Left colon (tissue), 2 donors: Measurements from ENCODE around the gene RIMS1. TPM values are rescaled to one million over a fixed set of nuclear protein-coding genes. Genes with fewer than 3 reads are reported as not detected.
A peak's percentile ranks its signal among the peaks of the same experiment; 100 is the strongest.

ENCODE experiments used
- ATAC-seq: fragments of 200-7000 bp; cut with Tn5 transposase; one replicate; pipeline ENCODE4 v1.9.1; 2020; ENCODE audit warnings: mild to moderate bottlenecking, moderate library complexity
- DNase-seq, 2 donors: peaks; one replicate each; pipeline ENCODE4 v3.0.0-alpha.2; 2020
- intact Hi-C, 2 donors: fragments of 100-400 bp; cut with DNase I in 1 of 2; cut with micrococcal nuclease in 1 of 2; formaldehyde crosslinking; loops; one replicate each; pipeline versions ENCODE4 v1.11.2 to v1.14.0; 2022; cut with DNase I, micrococcal nuclease
- total RNA-seq, 2 donors: library from RNA; stranded (reverse); fragmentation: NEBNext Ultra II Directional; extraction: Animal tissue kit (Norgen Biotek cat#: 25700); gene quantifications; one replicate each; pipeline ENCODE4 v1.2.1, GENCODE V29; 2021
- donor health status: DM: no; HTN: no; CAD: no.
- donor health status: DM: yes; HTN: yes; CAD: no.

Gene RIMS1
- total RNA-seq, 2 donors from 2014 or later = 0.28 to 0.43 TPM

- no peak for DNase-seq
- no peak for ATAC-seq
- intact Hi-C loops = loop anchor here in 1 of 2 donors (10.0 kb wide), 1 partner anchor 546 kb away; no protein-coding TSS in a partner anchor
Observed at GRCh38 chr6:72080260-72080941, 194.1 kb downstream of the RIMS1 start.

DNA sequence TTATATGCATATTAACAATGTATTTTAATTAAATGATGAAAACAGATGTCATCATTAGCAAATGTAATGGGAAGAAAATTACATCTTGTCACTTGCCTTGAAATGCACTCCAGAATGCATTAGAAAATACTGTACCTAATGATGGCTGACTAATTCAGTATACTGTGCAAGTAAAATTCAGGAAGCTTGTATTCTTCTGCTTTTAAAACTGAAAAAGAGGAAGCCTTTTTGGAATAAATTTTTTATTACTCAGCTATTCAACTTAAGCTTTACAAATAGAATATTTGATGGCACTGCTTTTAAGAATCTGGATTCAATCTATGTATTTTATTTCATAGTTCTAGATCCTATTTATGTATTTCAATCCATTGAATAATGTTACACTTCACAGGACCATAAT, 195.5 kb downstream of the RIMS1 start:
- ATAC-seq = no peak
- DNase-seq = no peak
- intact Hi-C loops = loop anchor here in 1 of 2 donors (10.0 kb wide), 1 partner anchor 547 kb away; no protein-coding TSS in a partner anchor

- intact Hi-C loops = loop anchor here in 1 of 2 donors (10.0 kb wide), 1 partner anchor 549 kb away; no protein-coding TSS in a partner anchor
- DNase-seq (no peak), ATAC-seq (no peak)
Observed at GRCh38 chr6:72083976-72084375, 197.6 kb downstream of the RIMS1 start.

DNA sequence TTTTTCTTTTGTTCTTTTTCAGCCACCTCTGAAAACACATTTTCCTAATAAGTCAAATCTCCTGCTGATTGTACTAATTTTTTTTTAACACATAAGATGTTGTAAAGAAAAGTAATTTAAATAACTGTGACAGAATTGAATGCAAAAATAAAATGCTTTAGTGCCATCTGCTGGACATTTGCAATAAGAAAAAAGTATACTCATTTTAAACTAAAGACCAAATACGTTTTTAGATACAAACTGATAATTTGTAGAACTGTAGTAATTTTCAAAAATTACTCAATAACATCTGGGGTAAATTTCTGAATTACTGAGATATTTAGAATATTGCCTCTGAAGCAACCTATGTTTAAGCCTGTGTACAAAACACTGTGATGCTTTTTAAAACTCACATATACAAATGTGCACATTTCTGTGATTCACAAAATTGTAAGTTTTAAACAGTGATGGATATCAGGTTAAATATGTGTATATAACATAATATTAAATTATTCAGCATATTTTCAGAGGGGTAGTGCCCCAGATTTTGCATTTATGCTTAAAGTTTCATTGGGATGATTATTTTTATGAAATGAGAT, 198.7 kb downstream of the RIMS1 start:
- intact Hi-C loops = loop anchor here in 1 of 2 donors (10.0 kb wide), 1 partner anchor 550 kb away; no protein-coding TSS in a partner anchor
- DNase-seq = no peak
- no peak for ATAC-seq

GRCh38 chr6:72094506-72094905, 208.2 kb downstream of the RIMS1 start:
- ATAC-seq = no peak
- DNase-seq = no peak
- intact Hi-C loops = no loop called here

DNA sequence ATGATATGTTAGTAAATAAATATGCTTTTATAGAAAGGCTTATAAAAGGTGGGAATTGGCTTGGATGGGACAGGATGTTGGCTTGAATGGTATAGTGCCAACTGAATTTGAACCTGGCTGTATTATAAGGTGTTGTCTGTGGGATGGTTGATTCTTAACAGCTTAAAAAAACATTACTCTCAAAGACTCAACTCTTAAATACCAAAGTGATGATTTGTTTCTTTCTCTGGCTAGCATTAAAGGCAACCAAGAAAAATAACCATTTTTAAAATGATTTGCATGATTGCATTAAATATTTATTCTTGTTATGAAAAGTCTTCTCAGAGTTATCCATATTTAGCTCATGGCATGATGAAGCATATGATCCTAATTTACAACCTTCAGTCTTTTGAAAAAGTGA, 216.2 kb downstream of the RIMS1 start:
- DNase-seq = no peak
- ATAC-seq = no peak
- intact Hi-C loops = no loop called here

- DNase-seq = no peak
- intact Hi-C loops = no loop called here
- no peak for ATAC-seq
Observed at GRCh38 chr6:72111611-72112010, 225.3 kb downstream of the RIMS1 start.

DNA sequence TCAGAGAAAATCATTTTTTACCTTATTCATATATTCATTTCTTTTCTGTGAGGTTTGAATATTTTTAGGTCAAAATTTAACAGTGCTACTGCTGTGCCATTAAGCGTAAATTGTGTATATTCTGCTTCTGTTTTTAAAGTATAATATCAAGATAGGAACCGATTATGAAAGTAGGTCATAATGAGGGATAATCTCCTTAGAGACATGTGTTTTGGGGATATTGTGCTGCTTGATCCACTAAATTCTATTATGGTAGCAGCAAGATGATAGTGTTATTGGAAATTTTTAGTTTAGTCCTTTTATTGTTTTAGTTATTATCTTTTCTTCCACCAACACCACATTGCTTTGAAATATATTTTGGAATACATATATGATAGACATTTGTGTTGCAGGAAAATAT, 244.0 kb downstream of the RIMS1 start:
- DNase-seq (no peak), ATAC-seq (no peak)
- intact Hi-C loops = no loop called here

GRCh38 chr6:72132427-72132826, 246.1 kb downstream of the RIMS1 start:
- no peak for DNase-seq
- ATAC-seq = no peak
- intact Hi-C loops = no loop called here

- DNase-seq (no peak), ATAC-seq (no peak)
- intact Hi-C loops = no loop called here
Observed at GRCh38 chr6:72132851-72133250, 246.5 kb downstream of the RIMS1 start.

DNA sequence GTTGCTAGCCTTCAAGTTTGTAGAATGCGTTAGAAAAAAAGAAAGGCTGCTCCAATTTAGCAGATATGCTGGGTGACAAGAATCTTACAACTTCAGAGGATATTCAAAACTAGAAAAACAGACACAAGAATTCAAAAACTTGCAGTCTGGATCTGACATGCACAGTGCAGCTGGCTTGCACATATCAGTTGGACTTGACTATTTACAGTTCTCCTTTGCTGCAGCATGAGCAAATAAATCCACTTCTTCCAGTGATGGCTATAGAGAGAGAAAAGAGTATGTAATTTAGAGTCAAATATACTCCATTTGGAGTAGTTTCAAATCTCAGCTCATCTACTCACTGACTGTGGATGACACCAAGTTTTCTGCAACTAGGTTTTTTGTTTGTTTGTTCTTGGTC, 247.0 kb downstream of the RIMS1 start:
- intact Hi-C loops = no loop called here
- ATAC-seq (no peak), DNase-seq (no peak)

- intact Hi-C loops = no loop called here
- ATAC-seq = no peak
- DNase-seq = no peak
Observed at GRCh38 chr6:72140795-72141194, 254.4 kb downstream of the RIMS1 start.

- intact Hi-C loops = no loop called here
- ATAC-seq = no peak
- no peak for DNase-seq
Observed at GRCh38 chr6:72149715-72150114, 263.4 kb downstream of the RIMS1 start.

- ATAC-seq (no peak), DNase-seq (no peak)
- intact Hi-C loops = no loop called here
Observed at GRCh38 chr6:72151742-72152141, 265.4 kb downstream of the RIMS1 start.

- ATAC-seq (no peak), DNase-seq (no peak)
- intact Hi-C loops = no loop called here
Observed at GRCh38 chr6:72175916-72176315, 289.6 kb downstream of the RIMS1 start.

GRCh38 chr6:72182337-72183246, 296.2 kb downstream of the RIMS1 start:
- DNase-seq = peak; percentile 39 to 59
- ATAC-seq = peak; percentile 98
- intact Hi-C loops = no loop called here

- DNase-seq (no peak), ATAC-seq (no peak)
- intact Hi-C loops = no loop called here
Observed at GRCh38 chr6:72203983-72204382, 317.6 kb downstream of the RIMS1 start.

GRCh38 chr6:72205500-72205899, 319.1 kb downstream of the RIMS1 start:
- intact Hi-C loops = no loop called here
- no peak for ATAC-seq
- DNase-seq = no peak

- intact Hi-C loops = no loop called here
- no peak for ATAC-seq
- no peak for DNase-seq
Observed at GRCh38 chr6:72206606-72207005, 320.3 kb downstream of the RIMS1 start.

DNA sequence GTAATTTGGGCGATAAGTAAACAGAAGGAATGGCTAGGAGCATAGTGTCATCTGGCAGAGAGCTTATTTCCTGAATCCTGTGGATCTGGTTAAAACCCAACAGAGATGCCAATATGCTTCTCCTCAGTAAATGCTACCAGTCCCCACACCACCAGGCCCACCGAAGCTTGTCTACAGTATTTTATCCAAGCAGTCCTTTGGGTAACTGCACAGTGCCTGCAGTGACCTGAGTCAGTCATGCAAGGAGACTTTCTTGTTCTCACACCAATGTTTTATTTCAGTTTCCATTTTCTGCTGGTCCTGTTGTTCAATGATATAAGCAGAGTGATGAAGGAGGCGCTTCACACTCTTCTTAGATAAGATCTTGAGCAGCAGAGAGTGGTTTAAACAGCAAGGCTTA, 326.3 kb downstream of the RIMS1 start:
- no peak for DNase-seq
- no peak for ATAC-seq
- intact Hi-C loops = no loop called here
